Naive thymus-derived CD8-positive, alpha-beta T cell (primary cell): ENCODE data around the gene TMEM9. TPM values are rescaled to one million over a fixed set of nuclear protein-coding genes. Genes with fewer than 3 reads are reported as not detected.

Source experiments
- ATAC-seq, 2 donors: fragments of 150-1000 bp; cut with Tn5 transposase in 1 of 2; sonication (Bioruptor Pico), chemical (Tn5 transposase) in 1 of 2; 1 replicate in 1 of 2; 2 replicates in 1 of 2; pipeline ENCODE4 v1.10.0; 2021; ENCODE audit warnings: mild to moderate bottlenecking in 2 of 2, moderate library complexity in 2 of 2
- POLR2A ChIA-PET: fragments of 350-600 bp; sonication (Branson Sonifier 250); formaldehyde crosslinking; loops from one replicate; lab custom pipeline; 2021; ENCODE audit warnings: antibody characterized with exemption; lab: Charles Lee
- DNase-seq, 10 donors: peaks; one replicate each; pipeline versions ENCODE4 v3.0.0 to v3.0.0-alpha.2; 2020 to 2022
- H3K27ac Mint-ChIP-seq, 10 donors: one replicate each; pipeline ENCODE4 v1.8.0; 2020 to 2022; ENCODE audit warnings: mild to moderate bottlenecking in 10 of 10, mixed read lengths in 10 of 10, moderate library complexity in 4 of 10, inconsistent platforms in 1 of 10
- H3K27me3 Mint-ChIP-seq, 5 donors: one replicate each; pipeline ENCODE4 v1.8.0; 2021 to 2022; ENCODE audit warnings: mixed read lengths in 5 of 5
- H3K36me3 Mint-ChIP-seq, 3 donors: one replicate each; pipeline ENCODE4 v1.8.0; 2020 to 2022; ENCODE audit warnings: mixed read lengths in 3 of 3, mild to moderate bottlenecking in 2 of 3, inconsistent platforms in 1 of 3
- H3K4me1 Mint-ChIP-seq, 4 donors: one replicate each; pipeline ENCODE4 v1.8.0; 2021 to 2022; ENCODE audit warnings: mixed read lengths in 4 of 4
- H3K4me3 Mint-ChIP-seq, 10 donors: one replicate each; pipeline ENCODE4 v1.8.0; 2020 to 2022; ENCODE audit warnings: mild to moderate bottlenecking in 10 of 10, mixed read lengths in 10 of 10, moderate library complexity in 6 of 10, inconsistent platforms in 1 of 10
- H3K9me3 Mint-ChIP-seq, 9 donors: one replicate each; pipeline ENCODE4 v1.8.0; 2020 to 2022; ENCODE audit warnings: mixed read lengths in 9 of 9, mild to moderate bottlenecking in 3 of 9, inconsistent platforms in 1 of 9, moderate library complexity in 1 of 9
- polyA plus RNA-seq, 3 donors: library from polyadenylated mRNA; unstranded; fragments of 300-500 nt; fragmentation: Illumina TruSeq; gene quantifications; one replicate each; pipeline ENCODE4 v1.2.3, GENCODE V29; 2021
- total RNA-seq, 8 experiments: library from RNA in 2 of 8; stranded (reverse) in 2 of 8; gene quantifications; one replicate each; pipeline ENCODE4 v1.2.3 and lab custom pipeline; 2021 to 2026

Gene TMEM9
- total and polyA plus RNA-seq, 5 experiments from 2014 or later = 23.7 to 43.2 (median 30.6) TPM

DNA sequence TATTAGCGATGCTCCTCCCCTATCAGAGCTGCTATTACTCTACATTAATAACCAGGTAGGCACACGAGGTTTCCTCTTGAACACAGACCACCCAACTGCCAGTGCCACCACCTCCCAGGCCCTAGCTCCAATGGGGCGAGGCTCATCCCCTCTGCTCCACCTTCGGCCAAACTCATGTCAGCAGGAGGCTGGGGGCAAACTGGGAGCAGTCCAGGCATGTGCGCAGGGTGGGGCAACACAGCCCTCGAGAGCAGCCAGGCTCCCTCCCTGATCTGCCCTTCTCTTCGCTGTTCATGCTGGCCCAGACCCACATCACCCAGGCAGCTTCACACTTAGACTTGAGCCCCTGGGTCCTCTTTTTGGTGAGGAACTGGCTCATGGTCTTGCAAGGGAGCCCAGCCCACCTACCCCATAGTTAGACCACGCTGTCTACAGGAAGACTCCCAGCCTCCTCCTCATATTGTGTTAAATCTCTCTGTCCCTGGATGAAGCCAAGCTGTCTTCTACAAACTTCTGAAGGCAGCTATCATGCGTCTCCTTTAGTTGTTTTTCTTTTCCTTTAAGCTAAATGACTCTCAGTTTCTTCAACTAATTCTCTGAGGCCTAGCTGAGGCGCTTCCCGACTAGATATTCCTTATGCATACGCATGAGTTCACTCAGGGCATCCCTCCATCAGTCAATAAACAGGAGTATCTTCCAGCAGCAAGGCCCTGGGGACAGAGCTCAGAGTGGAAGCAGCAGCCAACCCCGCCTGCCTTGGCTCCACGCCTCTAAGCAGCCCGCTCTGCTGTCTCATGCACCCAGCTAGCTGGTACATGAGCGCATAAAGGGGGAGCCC, 12.0 kb downstream of the TMEM9 start:
- H3K9me3 Mint-ChIP-seq = no peaks in the 10 kb centered on the region
- peaks cover 0 to 4% (median 2%) of the 10 kb centered on the region in 4 donors for H3K4me1 Mint-ChIP-seq
- H3K27ac Mint-ChIP-seq = peak overlapping the region in 1 of 10 donors; percentile 83
- no peaks in the 10 kb centered on the region for H3K27me3 Mint-ChIP-seq
- POLR2A ChIA-PET = no interaction called here
- H3K4me3 Mint-ChIP-seq = no peak overlapping the region
- DNase-seq (no peak), ATAC-seq (no peak)
- peaks cover 5 to 61% (median 12%) of the 10 kb centered on the region in 3 donors for H3K36me3 Mint-ChIP-seq

DNA sequence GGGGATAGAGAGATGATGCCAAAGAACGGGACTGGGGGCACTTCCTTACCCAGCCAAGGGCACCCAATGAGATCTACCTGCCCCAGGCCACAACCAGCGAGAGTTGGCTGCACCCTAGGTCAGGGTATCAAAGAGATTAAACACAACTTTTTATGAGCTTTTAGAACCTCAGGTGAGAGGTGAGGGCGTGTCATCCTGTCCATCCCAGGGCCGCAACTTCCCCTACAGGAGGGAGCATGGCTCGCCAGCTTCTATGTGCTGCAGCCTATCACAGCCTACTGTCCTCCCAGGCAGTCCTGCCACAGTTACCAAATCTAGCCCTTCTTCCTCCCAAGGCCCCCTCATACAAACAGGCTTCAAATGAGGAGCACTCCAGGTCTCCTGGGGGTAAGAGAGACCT, 12.9 kb downstream of the TMEM9 start:
- Mint-ChIP-seq H3K27ac (peak overlapping the region in 1 of 10 donors; percentile 83), H3K36me3 (peaks cover 5 to 55% (median 12%) of the 10 kb centered on the region in 3 donors), H3K27me3 (no peaks in the 10 kb centered on the region), H3K4me3 (no peak overlapping the region), H3K4me1 (peaks cover 0 to 4% (median 2%) of the 10 kb centered on the region in 4 donors), H3K9me3 (no peaks in the 10 kb centered on the region)
- no peak for DNase-seq
- no peak for ATAC-seq
- POLR2A ChIA-PET = no interaction called here

- Mint-ChIP-seq H3K36me3 (peaks cover 5 to 50% (median 10%) of the 10 kb centered on the region in 3 donors), H3K4me3 (no peak overlapping the region), H3K9me3 (no peaks in the 10 kb centered on the region), H3K4me1 (peaks cover 0 to 4% (median 2%) of the 10 kb centered on the region in 4 donors), H3K27me3 (no peaks in the 10 kb centered on the region), H3K27ac (peak overlapping the region in 2 of 10 donors; percentile 37 to 81)
- POLR2A ChIA-PET = no interaction called here
- DNase-seq = no peak
- no peak for ATAC-seq
Observed at GRCh38 chr1:201140941-201141260, 13.4 kb downstream of the TMEM9 start.

DNA sequence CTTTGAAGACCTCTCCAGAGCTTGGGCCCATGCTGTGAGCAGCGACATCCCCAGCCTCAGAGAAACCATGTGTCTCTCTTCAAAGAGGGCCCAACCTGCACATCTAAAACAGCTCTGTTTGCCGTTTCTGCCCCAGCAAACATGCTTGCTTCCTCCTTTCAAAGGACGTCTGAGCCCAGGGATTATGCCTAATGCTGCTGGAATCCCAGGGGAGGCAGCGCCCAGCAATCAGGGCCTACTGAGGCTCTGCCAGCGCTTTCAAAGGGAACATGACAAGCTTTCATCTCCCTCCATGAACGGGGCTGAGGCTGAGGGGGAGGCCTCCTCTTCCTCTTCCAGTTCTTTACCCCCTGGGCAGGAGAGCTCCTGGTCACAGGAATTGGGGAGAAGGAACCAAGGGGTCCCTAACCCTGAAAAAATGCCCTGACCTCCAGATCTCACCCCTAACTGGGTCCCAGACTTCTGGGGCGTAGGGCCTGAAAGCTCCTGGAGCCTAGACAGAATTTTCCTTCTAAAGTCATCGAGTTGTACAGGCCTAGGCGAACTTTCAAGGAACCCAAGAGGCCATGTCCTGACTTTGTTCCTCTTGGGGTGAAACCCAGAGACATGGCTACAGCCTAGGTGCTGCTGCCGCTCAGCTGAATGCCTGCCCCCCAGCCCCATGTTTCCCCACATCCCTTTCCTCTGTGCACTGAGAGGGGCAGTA, 13.9 kb downstream of the TMEM9 start:
- DNase-seq = peak in 1 of 10 donors; percentile 14

GRCh38 chr1:201139756-201140155, 14.5 kb downstream of the TMEM9 start:
- peaks cover 0 to 4% (median 2%) of the 10 kb centered on the region in 4 donors for H3K4me1 Mint-ChIP-seq
- ATAC-seq (no peak), DNase-seq (peak in 1 of 10 donors; percentile 8)
- H3K9me3 Mint-ChIP-seq = no peaks in the 10 kb centered on the region
- H3K27ac Mint-ChIP-seq = peak overlapping the region in 2 of 10 donors; percentile 15 to 81
- H3K4me3 Mint-ChIP-seq = no peak overlapping the region
- peaks cover 5 to 48% (median 17%) of the 10 kb centered on the region in 3 donors for H3K36me3 Mint-ChIP-seq
- H3K27me3 Mint-ChIP-seq = no peaks in the 10 kb centered on the region
- POLR2A ChIA-PET = no interaction called here

More for the DNA sequence above, 13.9 kb downstream of the TMEM9 start:
- H3K9me3 Mint-ChIP-seq = no peaks in the 10 kb centered on the region
- H3K27me3 Mint-ChIP-seq = no peaks in the 10 kb centered on the region
- no peak overlapping the region for H3K4me3 Mint-ChIP-seq
- ATAC-seq = no peak
- POLR2A ChIA-PET = no interaction called here
- H3K36me3 Mint-ChIP-seq = peaks cover 5 to 48% (median 13%) of the 10 kb centered on the region in 3 donors
- peak overlapping the region in 2 of 10 donors; percentile 15 to 81 for H3K27ac Mint-ChIP-seq
- peaks cover 0 to 4% (median 2%) of the 10 kb centered on the region in 4 donors for H3K4me1 Mint-ChIP-seq

GRCh38 chr1:201139306-201139705, 15.0 kb downstream of the TMEM9 start:
- Mint-ChIP-seq H3K4me1 (peaks cover 0 to 4% (median 2%) of the 10 kb centered on the region in 4 donors), H3K36me3 (peaks cover 4 to 48% (median 16%) of the 10 kb centered on the region in 3 donors), H3K27ac (peak overlapping the region in 1 of 10 donors; percentile 81), H3K4me3 (no peak overlapping the region), H3K27me3 (no peaks in the 10 kb centered on the region), H3K9me3 (no peaks in the 10 kb centered on the region)
- no peak for ATAC-seq
- DNase-seq = no peak
- POLR2A ChIA-PET = no interaction called here

GRCh38 chr1:201138311-201138840, 15.9 kb downstream of the TMEM9 start:
- no peak overlapping the region for H3K4me3 Mint-ChIP-seq
- H3K4me1 Mint-ChIP-seq = peaks cover 0 to 4% (median 2%) of the 10 kb centered on the region in 4 donors
- H3K27me3 Mint-ChIP-seq = no peaks in the 10 kb centered on the region
- no peaks in the 10 kb centered on the region for H3K9me3 Mint-ChIP-seq
- ATAC-seq (no peak), DNase-seq (peak in 1 of 10 donors; percentile 18)
- peak overlapping the region in 2 of 10 donors; percentile 21 to 60 for H3K27ac Mint-ChIP-seq
- peaks cover 0 to 40% (median 11%) of the 10 kb centered on the region in 3 donors for H3K36me3 Mint-ChIP-seq
- POLR2A ChIA-PET = no interaction called here

- Mint-ChIP-seq H3K36me3 (peaks cover 0 to 33% (median 14%) of the 10 kb centered on the region in 3 donors), H3K4me1 (peaks cover 0 to 3% (median under 1%) of the 10 kb centered on the region in 4 donors), H3K9me3 (no peaks in the 10 kb centered on the region), H3K27ac (peak overlapping the region in 2 of 10 donors; percentile 41 to 75), H3K27me3 (no peaks in the 10 kb centered on the region), H3K4me3 (no peak overlapping the region)
- ATAC-seq (no peak), DNase-seq (peak in 1 of 10 donors; percentile 55)
- POLR2A ChIA-PET = no interaction called here
Observed at GRCh38 chr1:201137579-201138310, 16.5 kb downstream of the TMEM9 start.

- Mint-ChIP-seq H3K36me3 (peaks cover 0 to 33% (median 16%) of the 10 kb centered on the region in 3 donors), H3K27me3 (no peaks in the 10 kb centered on the region), H3K4me1 (peaks cover 0 to 3% (median 0%) of the 10 kb centered on the region in 4 donors), H3K9me3 (no peaks in the 10 kb centered on the region), H3K4me3 (no peak overlapping the region), H3K27ac (peak overlapping the region in 1 of 10 donors; percentile 24)
- POLR2A ChIA-PET = no interaction called here
- DNase-seq = peak in 1 of 10 donors; percentile 11
- ATAC-seq = no peak
Observed at GRCh38 chr1:201137024-201137392, 17.3 kb downstream of the TMEM9 start.

DNA sequence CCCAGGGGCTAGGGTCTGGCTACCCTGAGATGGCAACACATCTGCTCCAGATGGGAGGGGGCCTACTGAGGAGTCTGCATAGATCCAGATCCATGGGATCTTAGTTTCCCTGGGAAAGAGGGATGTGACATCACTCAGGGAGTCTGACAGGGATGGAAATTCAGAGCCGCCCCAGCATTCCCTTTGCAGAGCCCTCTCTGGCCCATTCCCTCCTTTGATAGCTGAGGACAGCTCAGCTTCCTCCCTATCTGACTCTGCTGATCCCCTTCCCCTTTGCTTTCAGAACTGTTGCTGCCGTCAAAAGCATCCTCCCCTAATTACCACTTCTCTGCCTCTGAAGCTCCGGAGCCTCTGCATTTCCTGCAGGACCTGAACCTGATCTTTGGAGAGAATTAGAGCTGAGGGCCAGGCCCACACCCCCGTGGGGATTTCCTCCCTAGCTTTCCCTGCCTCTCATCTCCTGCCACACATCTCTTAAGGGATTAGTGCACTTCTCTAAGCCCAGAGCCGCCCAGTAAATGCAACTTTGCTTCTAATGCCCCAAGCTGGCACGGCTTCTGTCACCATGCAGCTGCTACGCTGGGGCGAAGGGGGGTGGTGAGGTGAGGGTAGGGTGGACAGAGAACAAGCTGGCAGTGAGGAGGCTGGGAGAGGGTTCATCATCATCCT, 17.8 kb downstream of the TMEM9 start:
- Mint-ChIP-seq H3K27ac (peak overlapping the region in 2 of 10 donors; percentile 41 to 72), H3K27me3 (no peaks in the 10 kb centered on the region), H3K4me3 (no peak overlapping the region), H3K36me3 (peaks cover 0 to 32% (median 16%) of the 10 kb centered on the region in 3 donors), H3K4me1 (peaks cover 0 to 3% (median 0%) of the 10 kb centered on the region in 4 donors), H3K9me3 (no peaks in the 10 kb centered on the region)
- POLR2A ChIA-PET = no interaction called here
- peak in 1 of 10 donors; percentile 55 for DNase-seq
- ATAC-seq = no peak

- POLR2A ChIA-PET = no interaction called here
- ATAC-seq = no peak
- no peak overlapping the region for H3K4me3 Mint-ChIP-seq
Observed at GRCh38 chr1:201134405-201134804, 19.9 kb downstream of the TMEM9 start.

GRCh38 chr1:201131398-201131797, 22.9 kb downstream of the TMEM9 start:
- H3K27me3 Mint-ChIP-seq = peaks cover 0 to 20% (median 12%) of the 10 kb centered on the region in 5 donors
- no peaks in the 10 kb centered on the region for H3K9me3 Mint-ChIP-seq
- peaks cover 0 to 15% (median 14%) of the 10 kb centered on the region in 3 donors for H3K36me3 Mint-ChIP-seq
- ATAC-seq (no peak), DNase-seq (no peak)
- no peaks in the 10 kb centered on the region for H3K4me1 Mint-ChIP-seq
- peak overlapping the region in 1 of 10 donors; percentile 87 for H3K27ac Mint-ChIP-seq
- H3K4me3 Mint-ChIP-seq = no peak overlapping the region
- POLR2A ChIA-PET = no interaction called here

More at GRCh38 chr1:201134405-201134804, 19.9 kb downstream of the TMEM9 start:
- Mint-ChIP-seq H3K4me1 (no peaks in the 10 kb centered on the region), H3K27me3 (peaks cover 0 to under 1% (median 0%) of the 10 kb centered on the region in 5 donors), H3K9me3 (no peaks in the 10 kb centered on the region), H3K36me3 (peaks cover 0 to 21% (median 15%) of the 10 kb centered on the region in 3 donors), H3K27ac (peak overlapping the region in 1 of 10 donors; percentile 56)
- DNase-seq = no peak
